ENCODE measurements around the gene TPM3.

- no peak for TF ChIP-seq CTCF (IDR thresholded peaks at IDR 0.05; ENCODE audit: poor library complexity, severe bottlenecking)
- TF ChIP-seq POLR2AphosphoS5 (IDR thresholded peaks at IDR 0.05) = no peak
- no peak for TF ChIP-seq EZH2 (IDR thresholded peaks at IDR 0.05; ENCODE audit: borderline replicate concordance, insufficient read depth, low read length, poor library complexity, severe bottlenecking)
- no peak for TF ChIP-seq REST (IDR thresholded peaks at IDR 0.05; ENCODE audit: borderline replicate concordance)
These were observed 54.0 kb downstream of the TPM3 start for GRCh38 chr1:154137888-154138287.
